GM18517 (cell line): Measurements from ENCODE around the gene TET3.

ENCODE experiments used
- ATAC-seq: cut with Tn5 transposase; IDR thresholded peaks from one replicate; pipeline ENCODE4 v1.9.1; 2021; ENCODE audit warnings: mild to moderate bottlenecking, moderate library complexity; ENCODE audit not compliant: unreplicated experiment

Gene TET3

DNA sequence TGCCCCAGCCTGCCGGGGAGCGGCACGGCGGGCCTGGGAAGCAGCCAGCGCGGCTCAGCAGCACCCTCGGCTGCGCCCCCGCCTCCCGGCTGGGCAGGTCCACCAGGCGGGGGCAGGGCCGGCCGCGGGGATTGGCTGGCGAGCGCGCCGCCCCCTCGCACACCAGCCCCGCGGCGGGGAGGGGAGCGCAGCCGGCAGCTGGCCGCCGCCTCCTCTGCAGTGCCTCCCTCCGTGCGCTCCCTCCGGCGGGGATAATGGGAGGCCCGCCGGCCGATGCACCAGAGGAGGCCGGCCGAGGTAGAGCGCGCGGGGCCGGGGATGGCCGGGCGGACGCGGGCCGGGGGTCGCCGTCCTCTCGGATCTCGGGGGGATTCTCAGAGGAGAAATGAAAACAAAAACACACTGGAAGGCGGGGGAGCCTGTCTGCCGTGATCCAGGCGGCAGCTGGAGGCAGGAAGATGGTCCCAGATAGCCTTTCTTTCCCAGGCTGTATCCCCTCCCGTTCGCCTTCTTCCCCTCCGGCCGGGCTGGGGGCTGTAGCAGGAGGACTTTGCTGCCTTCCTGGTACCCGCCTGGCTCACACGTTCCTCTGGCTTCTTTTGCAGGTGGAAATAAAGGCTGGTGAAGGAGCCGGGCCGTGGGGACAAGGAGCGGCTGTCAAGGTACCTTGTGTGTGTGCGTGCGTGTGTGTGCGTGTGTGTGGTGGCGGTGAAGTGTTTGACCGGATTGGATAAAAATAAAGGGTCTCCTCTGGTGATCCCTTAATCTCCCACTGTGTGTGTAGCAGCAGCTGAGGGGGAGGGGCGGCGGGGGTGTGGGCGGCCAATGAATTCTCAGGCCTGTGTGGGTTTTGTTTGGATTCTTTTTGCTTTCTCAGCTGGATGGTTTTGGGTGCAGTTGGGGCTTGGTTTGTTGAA lies 18.1 kb downstream of the TET3 start:
- peak; percentile 68 for ATAC-seq

- no peak for ATAC-seq
Measured at GRCh38 chr2:74003494-74004211, 18.9 kb downstream of the TET3 start.

GRCh38 chr2:74004212-74005182 lies 19.8 kb downstream of the TET3 start:
- ATAC-seq, result no peak

- ATAC-seq, result no peak
Measured at GRCh38 chr2:74005786-74006185, 21.1 kb downstream of the TET3 start.

DNA sequence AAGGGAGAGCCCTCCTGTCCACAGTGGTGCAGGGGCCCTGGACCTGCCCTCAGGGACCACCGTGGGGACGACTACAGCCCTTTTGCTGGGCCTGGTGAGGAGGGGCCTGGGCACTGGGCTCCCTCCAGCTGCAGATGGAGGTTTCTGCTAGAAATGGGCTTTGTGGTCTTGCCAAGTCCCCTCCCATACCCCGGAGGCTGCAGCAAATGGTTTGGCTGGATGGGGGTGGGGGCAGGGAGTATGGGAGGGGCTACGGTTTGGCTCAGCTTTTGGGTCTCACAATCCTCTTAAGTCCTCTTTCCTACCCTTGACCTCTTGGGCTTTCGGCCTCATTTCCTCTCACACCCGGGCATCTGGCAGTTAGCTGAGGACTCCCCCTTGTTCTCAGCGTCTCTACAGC lies 21.7 kb downstream of the TET3 start:
- ATAC-seq, result no peak

- no peak for ATAC-seq
Measured at GRCh38 chr2:74007121-74007520, 22.4 kb downstream of the TET3 start.

DNA sequence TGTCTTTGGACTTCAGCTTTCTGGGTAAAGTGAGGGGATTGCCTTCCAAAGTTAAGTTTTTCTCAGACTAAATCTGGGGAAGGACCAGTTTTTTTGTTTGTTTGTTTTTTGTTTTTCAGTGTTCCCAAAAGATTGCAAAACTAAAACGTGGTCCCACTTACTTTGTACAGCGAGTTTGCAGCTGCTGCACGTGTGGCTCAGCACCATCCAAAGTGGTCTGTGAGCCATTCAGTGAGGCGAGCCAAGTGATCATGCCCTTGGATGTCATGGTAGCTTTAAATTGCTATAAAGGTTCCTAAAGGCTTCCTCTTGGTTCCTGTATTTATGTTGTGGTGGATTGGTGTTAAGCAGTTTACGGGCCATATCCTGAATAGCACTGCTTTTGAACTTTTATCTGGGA lies 23.0 kb downstream of the TET3 start:
- no peak for ATAC-seq

GRCh38 chr2:74008761-74009395 lies 24.2 kb downstream of the TET3 start:
- ATAC-seq, result no peak

DNA sequence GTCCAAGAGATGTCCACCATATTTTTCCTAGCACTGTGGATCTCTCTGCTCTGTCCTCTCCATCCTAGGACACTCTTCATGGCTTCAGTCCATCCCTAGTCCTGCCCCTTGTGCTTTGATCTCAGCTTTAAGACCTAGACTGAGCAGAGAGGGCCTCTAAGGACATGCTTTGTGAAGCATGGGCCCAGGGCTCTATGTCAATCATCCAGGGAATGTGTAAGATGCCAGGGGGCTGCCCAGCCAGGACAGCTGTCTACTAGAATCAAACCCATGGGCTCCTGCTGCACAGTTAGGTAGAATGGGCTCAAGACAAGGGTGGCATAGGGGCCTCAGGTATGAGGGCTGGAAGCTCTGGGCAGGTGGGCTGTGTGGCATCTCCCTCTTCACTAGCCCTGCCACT lies 24.9 kb downstream of the TET3 start:
- no peak for ATAC-seq

GRCh38 chr2:74010087-74010541 lies 25.4 kb downstream of the TET3 start:
- ATAC-seq, result no peak

DNA sequence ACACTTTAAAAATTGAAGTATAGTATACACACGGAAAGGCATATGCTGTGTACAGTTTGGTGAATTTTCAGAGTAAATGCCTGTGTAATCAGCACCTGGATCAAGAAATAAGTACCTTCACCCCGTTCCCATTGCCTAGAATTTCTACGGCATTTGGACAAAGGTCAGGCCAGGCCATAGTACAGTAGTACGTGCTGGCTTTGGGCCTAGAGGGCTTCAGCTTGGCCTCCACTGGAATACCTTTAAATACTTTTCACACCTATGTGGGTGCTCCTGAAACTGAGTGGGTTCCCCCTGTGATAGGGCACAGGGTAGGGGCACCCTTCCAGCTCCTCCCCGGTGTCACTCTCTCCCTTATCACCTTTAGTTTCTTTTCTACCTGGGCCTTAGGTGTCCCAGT lies 26.5 kb downstream of the TET3 start:
- ATAC-seq, result no peak

DNA sequence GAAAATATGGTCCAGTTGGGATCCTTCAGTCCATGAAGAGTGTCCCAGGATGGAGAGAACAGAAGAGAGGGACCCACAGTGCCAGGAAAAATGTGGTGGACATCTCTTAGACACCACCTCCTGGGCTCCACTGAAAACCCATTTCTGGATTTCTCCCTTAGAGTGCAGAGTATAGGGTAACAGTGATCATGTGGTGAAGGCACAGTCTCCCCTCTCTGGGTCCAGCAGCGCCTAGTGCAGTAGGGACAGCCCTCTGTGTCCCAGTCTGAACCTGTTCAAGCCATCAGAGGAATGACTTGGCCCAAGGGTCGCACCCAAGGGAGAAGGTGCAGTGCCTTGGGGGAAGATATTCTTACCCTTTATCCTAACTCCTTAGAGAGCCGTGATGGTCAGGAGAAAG lies 30.1 kb downstream of the TET3 start:
- no peak for ATAC-seq

DNA sequence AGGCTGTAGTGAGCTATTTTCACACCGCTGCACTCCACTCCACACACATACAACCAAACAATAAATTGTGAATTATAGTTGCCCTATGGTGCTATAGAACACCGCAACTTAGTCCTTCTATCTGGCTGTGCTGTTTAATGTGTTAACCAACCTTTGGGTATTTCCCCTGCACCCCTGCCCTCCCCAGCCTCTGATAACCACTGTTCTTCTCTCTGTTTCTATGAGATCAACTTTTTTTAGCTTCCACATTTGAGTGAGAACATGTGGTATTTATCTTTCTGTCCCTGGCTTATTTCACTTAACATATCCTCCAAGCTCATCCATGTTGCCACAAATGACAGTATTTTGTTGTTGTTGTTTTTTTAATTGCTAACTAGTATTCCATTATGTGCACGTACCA lies 32.5 kb downstream of the TET3 start:
- ATAC-seq, result no peak

GRCh38 chr2:74019516-74019915 lies 34.8 kb downstream of the TET3 start:
- no peak for ATAC-seq

- ATAC-seq, result no peak
Measured at GRCh38 chr2:74020702-74021406, 36.1 kb downstream of the TET3 start.

DNA sequence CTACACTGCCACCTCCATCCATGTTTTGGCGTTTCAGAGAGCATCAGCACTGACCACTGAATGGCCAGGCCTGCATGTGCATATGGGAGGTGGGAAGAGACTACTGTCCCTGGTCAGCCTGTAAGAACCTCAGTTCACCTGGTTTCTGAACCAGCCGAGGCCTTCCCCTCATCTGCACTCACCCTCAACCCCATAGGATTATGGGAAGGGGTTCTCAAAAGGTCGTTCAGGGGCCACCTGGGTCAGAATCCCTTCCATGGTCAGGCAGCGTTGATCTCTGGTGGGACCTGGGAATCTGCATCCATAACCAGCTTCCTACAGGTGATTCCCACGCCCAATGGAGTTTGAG lies 36.7 kb downstream of the TET3 start:
- no peak for ATAC-seq

GRCh38 chr2:74024216-74024615 lies 39.5 kb downstream of the TET3 start:
- ATAC-seq, result no peak

- no peak for ATAC-seq
Measured at GRCh38 chr2:74025971-74026612, 41.4 kb downstream of the TET3 start.

DNA sequence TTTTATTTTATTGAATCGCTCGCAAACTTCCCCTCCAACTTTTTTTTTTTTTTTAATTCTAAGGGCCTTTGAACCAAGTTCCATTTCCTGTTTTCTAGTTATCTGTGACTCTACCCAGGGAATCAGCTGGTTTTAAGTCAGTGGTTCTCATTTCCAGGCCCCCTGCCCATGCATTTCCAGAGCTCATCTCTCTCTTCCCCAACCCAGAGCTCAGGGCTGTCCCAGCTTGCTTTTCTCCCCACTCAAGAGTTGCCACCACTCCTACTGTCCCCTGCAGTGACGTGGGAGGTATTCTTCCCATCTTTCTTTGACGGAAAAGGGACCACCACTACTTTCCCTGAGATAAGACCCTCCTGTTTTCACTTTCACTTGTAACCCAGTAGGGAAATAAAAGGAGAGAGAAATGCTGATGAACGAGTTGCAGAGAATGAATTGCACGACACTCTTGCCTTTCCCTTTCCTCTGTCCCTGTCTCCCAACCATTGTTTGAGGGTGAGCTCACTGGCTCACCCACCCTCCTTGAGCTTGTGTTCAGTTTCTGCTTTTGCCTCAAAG lies 42.1 kb downstream of the TET3 start:
- ATAC-seq, result no peak
